ENCODE results near the gene ST6GAL1. TPM values are rescaled to one million over a fixed set of nuclear protein-coding genes. Genes with fewer than 3 reads are reported as not detected.

Gene ST6GAL1
- total and polyA plus RNA-seq, 2 donors: 19.9 to 27.1 TPM

DNA sequence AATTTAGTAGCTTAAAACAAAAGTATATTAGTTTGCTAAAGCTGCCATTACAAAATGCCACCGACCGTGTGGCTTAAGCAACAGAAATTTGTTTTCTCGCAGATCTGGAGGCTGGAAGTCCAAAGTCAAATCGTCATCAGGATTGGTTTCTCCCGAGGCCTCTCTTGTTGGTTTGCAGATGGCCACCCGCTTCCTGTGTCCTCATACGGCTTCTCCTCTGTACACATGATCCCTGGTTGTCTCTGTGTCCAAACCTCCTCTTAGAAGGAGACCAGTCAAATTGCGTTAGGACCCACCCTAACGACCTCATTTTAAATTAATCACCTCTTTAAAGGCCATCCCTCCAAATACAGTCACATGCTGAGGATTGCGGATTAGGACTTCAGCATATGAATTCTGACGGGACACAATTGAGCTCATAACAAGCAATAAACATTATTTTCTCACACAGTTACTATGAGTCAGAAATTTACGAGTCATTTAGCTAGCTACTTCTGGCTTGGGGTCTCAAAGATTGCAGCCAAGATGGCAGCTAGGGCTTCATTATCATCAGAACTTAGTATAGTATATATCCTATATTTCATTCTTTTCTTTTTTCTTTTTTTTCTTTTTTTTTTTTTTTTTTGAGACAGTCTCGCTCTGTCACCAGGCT, 150.6 kb downstream of the ST6GAL1 start:
- DNase-seq (ENCODE audit: extremely low spot score): no peak
- H3K4me1 ChIP-seq (ENCODE audit: insufficient read depth): no peaks in the 10 kb centered on the region
- no peak overlapping the region for H3K27ac ChIP-seq (ENCODE audit: low read depth)
- H3K4me3 ChIP-seq (ENCODE audit: low read depth, low read length): no peak overlapping the region
- H3K36me3 ChIP-seq (ENCODE audit: insufficient read depth): no peaks in the 10 kb centered on the region
- WGBS: 89% methylated on average over 13 of the region's 13 CpGs

DNA sequence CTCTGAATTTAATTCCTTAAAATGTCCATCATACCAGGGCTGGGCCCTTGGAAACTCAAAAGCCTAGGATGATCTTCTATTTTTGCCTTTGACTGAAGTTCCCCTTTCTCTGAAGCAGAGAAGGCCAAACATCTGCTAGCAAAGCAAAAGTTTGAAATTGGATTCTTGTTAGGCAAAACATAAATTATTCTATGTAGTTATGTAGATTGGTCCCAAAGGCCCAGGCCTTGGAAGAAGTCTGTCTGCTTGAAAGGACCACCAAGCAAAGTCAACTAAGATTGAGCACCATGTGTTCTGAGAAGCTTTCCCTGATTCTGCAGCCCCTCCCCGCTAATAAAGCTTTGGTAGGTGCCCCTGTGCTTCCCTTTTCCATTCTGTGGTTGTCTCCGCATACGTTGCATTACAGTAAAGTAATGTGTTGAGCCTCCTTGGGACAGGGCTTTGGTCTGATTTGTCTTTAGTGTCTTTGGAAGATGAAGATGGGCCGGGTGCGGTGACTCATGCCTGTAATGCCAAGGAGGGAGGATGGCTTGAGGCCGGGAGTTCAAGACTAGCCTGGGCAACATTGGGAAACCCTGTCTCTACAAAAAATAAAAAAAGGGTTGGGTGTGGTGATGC, 152.5 kb downstream of the ST6GAL1 start:
- no peak for DNase-seq (ENCODE audit: extremely low spot score)
- Histone ChIP-seq H3K4me1 (ENCODE audit: insufficient read depth) (no peaks in the 10 kb centered on the region), H3K27ac (ENCODE audit: low read depth) (no peak overlapping the region), H3K4me3 (ENCODE audit: low read depth, low read length) (no peak overlapping the region), H3K36me3 (ENCODE audit: insufficient read depth) (no peaks in the 10 kb centered on the region)
- WGBS: 92% methylated on average over 6 of the region's 6 CpGs

DNA sequence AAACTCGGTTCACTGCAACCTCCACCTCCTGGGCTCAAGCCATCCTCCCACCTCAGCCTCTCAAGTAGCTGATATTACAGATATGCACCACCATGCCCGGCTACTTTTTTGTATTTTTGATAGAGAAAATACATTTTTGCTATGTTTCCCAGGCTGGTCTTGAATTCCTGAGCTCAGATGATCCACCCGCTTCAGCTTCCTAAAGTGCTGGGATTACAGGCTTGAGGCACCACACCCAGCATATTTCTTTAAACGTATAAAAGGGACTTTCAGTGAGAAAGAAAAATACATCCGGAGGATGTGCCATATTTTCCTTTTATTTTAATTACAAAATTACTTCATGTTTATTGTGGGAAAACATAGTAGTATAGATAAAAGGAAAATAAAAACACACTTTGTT, 153.8 kb downstream of the ST6GAL1 start:
- Histone ChIP-seq H3K36me3 (ENCODE audit: insufficient read depth) (no peaks in the 10 kb centered on the region), H3K27ac (ENCODE audit: low read depth) (no peak overlapping the region), H3K4me1 (ENCODE audit: insufficient read depth) (no peaks in the 10 kb centered on the region), H3K4me3 (ENCODE audit: low read depth, low read length) (no peak overlapping the region)
- WGBS: 51% methylated on average over 5 of the region's 5 CpGs
- DNase-seq (ENCODE audit: extremely low spot score): no peak

- Histone ChIP-seq H3K36me3 (ENCODE audit: insufficient read depth) (no peaks in the 10 kb centered on the region), H3K27ac (ENCODE audit: low read depth) (no peak overlapping the region), H3K4me3 (ENCODE audit: low read depth, low read length) (no peak overlapping the region), H3K4me1 (ENCODE audit: insufficient read depth) (no peaks in the 10 kb centered on the region)
- no peak for DNase-seq (ENCODE audit: extremely low spot score)
- 25% methylated on average over 2 of the region's 2 CpGs for WGBS
These were observed 154.3 kb downstream of the ST6GAL1 start for GRCh38 chr3:187084580-187084979.

DNA sequence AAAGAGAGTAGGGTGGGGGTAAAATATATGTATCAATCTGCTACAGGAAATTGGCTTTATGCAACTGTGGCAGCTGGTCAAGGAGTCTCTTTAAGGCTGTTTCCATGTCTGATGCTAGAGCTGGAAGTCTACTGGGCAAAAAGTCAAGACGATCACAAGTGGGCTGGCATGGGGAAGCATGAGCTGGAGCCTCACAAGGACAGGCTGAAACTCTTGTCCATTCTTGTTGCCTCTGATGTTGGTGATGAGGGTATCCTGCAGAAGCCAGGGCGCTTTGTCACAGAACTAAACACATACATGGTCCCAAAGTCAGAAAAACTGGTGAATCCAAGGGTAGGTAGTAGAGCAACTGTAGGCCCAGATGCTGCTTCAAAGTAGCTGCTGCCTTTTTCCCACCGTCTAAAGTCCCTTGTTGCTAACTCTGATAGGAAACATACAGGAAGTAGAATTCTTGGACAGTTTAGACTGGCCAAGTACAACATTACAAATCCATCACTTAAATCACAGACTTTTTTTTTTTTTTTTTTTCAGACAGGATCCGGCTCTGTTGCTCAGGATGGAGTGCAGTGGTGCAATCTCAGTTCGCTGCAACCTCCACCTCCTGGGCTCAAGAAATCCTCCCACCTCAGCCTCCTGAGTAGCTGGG, 154.8 kb downstream of the ST6GAL1 start:
- no peak overlapping the region for H3K27ac ChIP-seq (ENCODE audit: low read depth)
- DNase-seq (ENCODE audit: extremely low spot score): no peak
- WGBS: 73% methylated on average over 5 of the region's 5 CpGs

DNA sequence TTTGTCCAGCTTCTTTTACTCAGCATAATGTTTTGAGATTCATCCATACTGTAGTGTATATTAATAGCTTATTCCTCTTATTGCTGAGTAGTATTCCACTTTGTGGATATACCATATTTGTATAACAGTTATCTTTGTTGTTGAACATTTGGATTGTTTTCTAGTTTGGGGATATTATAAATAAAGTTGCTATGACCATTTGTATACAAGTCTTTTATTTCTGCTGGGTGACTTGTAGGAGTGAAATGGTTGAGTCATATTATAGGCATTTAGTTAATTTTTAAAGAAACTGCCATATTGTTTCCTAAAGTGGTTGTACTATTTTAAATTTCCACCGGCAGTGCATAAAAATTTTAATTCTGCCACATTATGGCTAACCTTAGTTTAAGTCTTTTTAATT, 155.6 kb downstream of the ST6GAL1 start:
- no peak overlapping the region for H3K4me3 ChIP-seq (ENCODE audit: low read depth, low read length)
- H3K36me3 ChIP-seq (ENCODE audit: insufficient read depth): no peaks in the 10 kb centered on the region
- no peak for DNase-seq (ENCODE audit: extremely low spot score)
- 94% methylated on average over 1 of the region's 1 CpG for WGBS
- no peaks in the 10 kb centered on the region for H3K4me1 ChIP-seq (ENCODE audit: insufficient read depth)
- no peak overlapping the region for H3K27ac ChIP-seq (ENCODE audit: low read depth)

More for the DNA sequence above, 154.8 kb downstream of the ST6GAL1 start:
- no peaks in the 10 kb centered on the region for H3K4me1 ChIP-seq (ENCODE audit: insufficient read depth)
- no peak overlapping the region for H3K4me3 ChIP-seq (ENCODE audit: low read depth, low read length)
- no peaks in the 10 kb centered on the region for H3K36me3 ChIP-seq (ENCODE audit: insufficient read depth)

- no peak overlapping the region for H3K27ac ChIP-seq (ENCODE audit: low read depth)
- WGBS: 97% methylated on average over 3 of the region's 3 CpGs
- DNase-seq (ENCODE audit: extremely low spot score): no peak
- no peaks in the 10 kb centered on the region for H3K36me3 ChIP-seq (ENCODE audit: insufficient read depth)
- H3K4me3 ChIP-seq (ENCODE audit: low read depth, low read length): no peak overlapping the region
- H3K4me1 ChIP-seq (ENCODE audit: insufficient read depth): no peaks in the 10 kb centered on the region
These were observed 156.5 kb downstream of the ST6GAL1 start for GRCh38 chr3:187086831-187087230.

GRCh38 chr3:187088701-187089100, 158.4 kb downstream of the ST6GAL1 start:
- no peak for DNase-seq (ENCODE audit: extremely low spot score)
- 86% methylated on average over 1 of the region's 1 CpG for WGBS
- H3K4me3 ChIP-seq (ENCODE audit: low read depth, low read length): no peak overlapping the region
- H3K36me3 ChIP-seq (ENCODE audit: insufficient read depth): no peaks in the 10 kb centered on the region
- H3K27ac ChIP-seq (ENCODE audit: low read depth): no peak overlapping the region
- H3K4me1 ChIP-seq (ENCODE audit: insufficient read depth): no peaks in the 10 kb centered on the region

GRCh38 chr3:187093320-187093719, 163.0 kb downstream of the ST6GAL1 start:
- no peak for DNase-seq (ENCODE audit: extremely low spot score)
- Histone ChIP-seq H3K4me1 (ENCODE audit: insufficient read depth) (no peaks in the 10 kb centered on the region), H3K27ac (ENCODE audit: low read depth) (no peak overlapping the region), H3K4me3 (ENCODE audit: low read depth, low read length) (no peak overlapping the region), H3K36me3 (ENCODE audit: insufficient read depth) (no peaks in the 10 kb centered on the region)
- WGBS: 89% methylated on average over 1 of the region's 1 CpG

GRCh38 chr3:187098923-187099512, 168.7 kb downstream of the ST6GAL1 start:
- WGBS: 83% methylated on average over 2 of the region's 2 CpGs
- no peak for DNase-seq (ENCODE audit: extremely low spot score)
- Histone ChIP-seq H3K27ac (ENCODE audit: low read depth) (no peak overlapping the region), H3K36me3 (ENCODE audit: insufficient read depth) (no peaks in the 10 kb centered on the region), H3K4me3 (ENCODE audit: low read depth, low read length) (no peak overlapping the region), H3K4me1 (ENCODE audit: insufficient read depth) (peaks cover 2% of the 10 kb centered on the region)

DNA sequence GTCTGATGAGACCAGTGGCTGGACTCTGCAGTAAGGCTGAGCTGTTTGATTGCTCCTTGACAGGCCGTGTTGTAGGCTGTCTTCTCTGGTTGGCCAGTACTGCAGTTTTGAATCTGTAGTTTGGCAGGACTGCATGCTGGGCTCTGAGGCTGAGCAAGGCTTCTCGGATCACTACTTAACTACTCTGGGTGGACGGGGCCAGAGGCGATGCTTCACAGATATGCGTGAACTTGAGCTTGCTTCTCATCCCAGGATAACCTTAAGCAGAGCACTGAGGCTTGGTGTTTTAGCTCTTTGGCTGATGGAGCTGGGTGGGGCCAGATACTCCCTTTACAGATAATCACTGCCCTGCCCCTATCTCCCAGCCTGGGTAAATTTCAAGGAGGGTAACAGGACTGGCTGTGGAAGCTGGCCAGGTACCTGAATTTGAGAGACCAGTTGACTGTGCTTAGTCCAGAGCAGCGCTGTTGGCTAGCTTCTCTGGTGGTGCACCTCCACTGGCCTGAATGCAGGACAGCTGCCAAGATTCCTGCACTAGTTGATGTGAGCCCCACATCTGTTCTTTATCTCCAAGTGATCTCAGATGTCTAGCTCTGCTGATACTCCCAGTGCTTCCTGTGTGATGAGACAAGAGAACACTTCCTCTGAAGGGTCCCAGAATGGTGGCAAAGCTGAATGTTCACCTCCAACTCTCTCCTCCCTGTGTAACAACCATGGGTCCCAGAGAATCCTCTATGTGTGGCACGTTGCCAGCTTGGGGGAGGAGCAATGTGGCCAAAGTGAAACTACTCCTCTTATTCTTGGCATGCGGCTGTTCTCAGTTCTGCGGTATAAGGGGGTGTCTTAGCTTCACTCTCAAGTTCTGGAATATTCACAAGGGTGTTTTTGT, 171.1 kb downstream of the ST6GAL1 start:
- Histone ChIP-seq H3K4me1 (ENCODE audit: insufficient read depth) (peaks cover 2% of the 10 kb centered on the region), H3K27ac (ENCODE audit: low read depth) (no peak overlapping the region), H3K4me3 (ENCODE audit: low read depth, low read length) (no peak overlapping the region), H3K36me3 (ENCODE audit: insufficient read depth) (no peaks in the 10 kb centered on the region)
- WGBS: 34% methylated on average over 9 of the region's 9 CpGs
- peak; percentile 52 for DNase-seq (ENCODE audit: extremely low spot score)

- no peak overlapping the region for H3K4me3 ChIP-seq (ENCODE audit: low read depth, low read length)
- WGBS: 86% methylated on average over 1 of the region's 1 CpG
- peaks cover 2% of the 10 kb centered on the region for H3K4me1 ChIP-seq (ENCODE audit: insufficient read depth)
- no peak for DNase-seq (ENCODE audit: extremely low spot score)
- H3K36me3 ChIP-seq (ENCODE audit: insufficient read depth): no peaks in the 10 kb centered on the region
- no peak overlapping the region for H3K27ac ChIP-seq (ENCODE audit: low read depth)
These were observed 171.8 kb downstream of the ST6GAL1 start for GRCh38 chr3:187102073-187102634.

- DNase-seq (ENCODE audit: extremely low spot score): no peak
- H3K27ac ChIP-seq (ENCODE audit: low read depth): no peak overlapping the region
- H3K36me3 ChIP-seq (ENCODE audit: insufficient read depth): no peaks in the 10 kb centered on the region
- H3K4me1 ChIP-seq (ENCODE audit: insufficient read depth): peaks cover 2% of the 10 kb centered on the region
- no peak overlapping the region for H3K4me3 ChIP-seq (ENCODE audit: low read depth, low read length)
- 94% methylated on average over 5 of the region's 5 CpGs for WGBS
These were observed 172.9 kb downstream of the ST6GAL1 start for GRCh38 chr3:187103251-187103650.

All from urinary bladder (tissue), 4 donors.